K562 (cell line): ENCODE measurements around the gene SGSM2. TPM values are rescaled to one million over a fixed set of nuclear protein-coding genes. Genes with fewer than 3 reads are reported as not detected.

Experiments
- ARHGAP35 ChIP-seq: fragments of 450-650 bp; IDR thresholded peaks from 2 replicates; pipeline ENCODE4 v1.6.1; 2018; ENCODE audit not compliant: partially characterized antibody
- ATF3 ChIP-seq, 2 experiments: fragments of 450-650 bp in 1 of 2; sonication (generic) in 1 of 2; formaldehyde crosslinking in 1 of 2; IDR thresholded peaks in 1 of 2; conservative IDR thresholded peaks in 1 of 2; 2 replicates each; pipeline versions ENCODE4 v1.6.1 to v1.8.1; 2016 to 2023; ENCODE audit warnings: mild to moderate bottlenecking in 2 of 2, moderate library complexity in 2 of 2, inconsistent platforms in 1 of 2, missing genetic modification reagents in 1 of 2
- ATF4 ChIP-seq: fragments of 450-650 bp; formaldehyde crosslinking; IDR thresholded peaks from 2 replicates; pipeline ENCODE4 v1.4.0; 2022; ENCODE audit warnings: mild to moderate bottlenecking, moderate library complexity
- CEBPB ChIP-seq: fragments of 450-650 bp; IDR thresholded peaks from 2 replicates; pipeline ENCODE4 v1.6.1; 2016; ENCODE audit warnings: missing genetic modification characterization, missing compliant biosample characterization
- CREB3L1 ChIP-seq: fragments of 450-650 bp; IDR thresholded peaks from 2 replicates; pipeline ENCODE4 v1.6.1; 2014; ENCODE audit warnings: low read depth, mild to moderate bottlenecking, moderate library complexity, borderline replicate concordance
- FOXO4 ChIP-seq: fragments of 450-650 bp; formaldehyde crosslinking; IDR thresholded peaks from 2 replicates; pipeline ENCODE4 v1.4.0; 2020; ENCODE audit warnings: mild to moderate bottlenecking, moderate library complexity
- FUS ChIP-seq: fragments of 200-400 bp; formaldehyde crosslinking; optimal IDR thresholded peaks from 2 replicates; pipeline ENCODE3; 2017; ENCODE audit warnings: low read depth, low read length
- HDAC6 ChIP-seq: IDR thresholded peaks from 2 replicates; pipeline ENCODE4 v1.6.1; 2012; ENCODE audit warnings: low read depth, mild to moderate bottlenecking, control low read depth, inconsistent platforms, low read length, moderate library complexity
- L3MBTL2 ChIP-seq: fragments of 450-650 bp; IDR thresholded peaks from 2 replicates; pipeline ENCODE4 v1.6.1; 2016; ENCODE audit warnings: mild to moderate bottlenecking, moderate library complexity
- LARP7 ChIP-seq: fragments of 450-650 bp; IDR thresholded peaks from 2 replicates; pipeline ENCODE4 v1.6.1; 2016
- MYNN ChIP-seq, 2 experiments: sonication (generic); formaldehyde crosslinking in 1 of 2; IDR thresholded peaks; 2 replicates each; pipeline versions ENCODE4 v1.5.0 to v1.6.1; 2016 to 2020; ENCODE audit warnings: antibody characterized with exemption in 1 of 2, missing genetic modification reagents in 1 of 2
- PHTF2 ChIP-seq: fragments of 250-450 bp; sonication (Bioruptor Pico); IDR thresholded peaks from 2 replicates; pipeline ENCODE4 v1.5.0; 2021; ENCODE audit warnings: mild to moderate bottlenecking
- SAP30 ChIP-seq: fragments of 200-600 bp; sonication (generic); IDR thresholded peaks from 2 replicates; pipeline ENCODE4 v1.6.1; 2012; ENCODE audit warnings: borderline replicate concordance, low read depth, mild to moderate bottlenecking, moderate library complexity, low read length, control low read depth, inconsistent platforms; ENCODE audit not compliant: insufficient read depth, poor library complexity, severe bottlenecking
- TGIF2 ChIP-seq: sonication (generic); formaldehyde crosslinking; IDR thresholded peaks from 2 replicates; pipeline ENCODE4 v1.8.1; 2022; ENCODE audit warnings: mild to moderate bottlenecking, missing genetic modification reagents, moderate library complexity
- ZBTB12 ChIP-seq: fragments of 250-450 bp; sonication (Bioruptor Pico); IDR thresholded peaks from 2 replicates; pipeline ENCODE4 v1.4.0; 2020
- ZC3H4 ChIP-seq: sonication (generic); formaldehyde crosslinking; IDR thresholded peaks from 2 replicates; pipeline ENCODE4 v1.9.0; 2021; ENCODE audit warnings: missing genetic modification reagents, borderline replicate concordance
- ZNF217 ChIP-seq: sonication (generic); formaldehyde crosslinking; IDR thresholded peaks from 2 replicates; pipeline ENCODE4 v1.8.0; 2022; ENCODE audit warnings: mild to moderate bottlenecking, missing genetic modification reagents
- ZNF395 ChIP-seq: fragments of 200-800 bp; sonication (Bioruptor generic); IDR thresholded peaks from 2 replicates; pipeline ENCODE4 v1.6.1; 2017; ENCODE audit warnings: missing genetic modification characterization, missing compliant biosample characterization
- polyA plus RNA-seq, 8 experiments: library from polyadenylated mRNA; depleted of rRNA in 4 of 8; stranded (reverse) in 5 of 8; unstranded in 3 of 8; fragments of >200 nt; fragmentation: Nextera tagmentation in 2 of 8; fragmentation: Illumina TruSeq in 1 of 8; extraction: Ambion mirVana in 2 of 8; extraction: Trizol in 1 of 8; gene quantifications; 2 replicates each; pipeline versions ENCODE4 v1.2.1 to v1.2.3, GENCODE V29; 2011 to 2014; ENCODE audit warnings: inconsistent platforms in 1 of 8, missing spikeins in 1 of 8
- total RNA-seq, 7 experiments: library from RNA; depleted of rRNA in 6 of 7; stranded (reverse); fragments of >200 nt in 6 of 7; fragmentation: Illumina TruSeq in 2 of 7; extraction: Trizol in 2 of 7; gene quantifications; 2 replicates each; pipeline versions ENCODE4 v1.2.1 to v1.2.3, GENCODE V29; 2011 to 2021; ENCODE audit warnings: low replicate concordance in 1 of 7

Gene SGSM2
- total and polyA plus RNA-seq, 9 of the 15 experiments (the other 6 are each of a cell fraction or from before 2014, with no cell fraction given): 0.20 to 26.3 (median 14.8) TPM

GRCh38 chr17:2399572-2400473 is 62.5 kb downstream of the SGSM2 start (continued):
- TF ChIP-seq ZNF217 (CRISPR knock-in tag) (no peak), FOXO4 (CRISPR knock-in tag) (no peak), L3MBTL2 (peak; percentile 72), CREB3L1 (peak; percentile 72), ZC3H4 (CRISPR knock-in tag) (peak; percentile 96), ATF4 (CRISPR knock-in tag) (0 out of 2 replicates have a peak, but pooled peaks have one; percentile 13), ATF3 (IDR thresholded peaks at IDR 0.05) (peak; percentile 54; the same call in 1 of the 2 replicates), ATF3 (CRISPR knock-in tag; conservative IDR thresholded peaks at IDR 0.05) (no peak), FUS (peak; percentile 64), CEBPB (tag) (peak; percentile 76), ZBTB12 (CRISPR knock-in tag) (peak; percentile 63), MYNN (IDR thresholded peaks at IDR 0.05) (peak; percentile 31; the same call in 1 of the 2 replicates), MYNN (CRISPR knock-in tag; IDR thresholded peaks at IDR 0.05) (no peak), ZNF395 (CRISPR knock-in tag) (peak; percentile 56), TGIF2 (CRISPR knock-in tag) (0 out of 2 replicates have a peak, but pooled peaks have one; percentile 38), LARP7 (no peak), HDAC6 (no peak), PHTF2 (no peak), ARHGAP35 (no peak), SAP30 (no peak)
